HG03095 (cell line): ENCODE data around the gene RAB39B.

Source experiments
- ATAC-seq: cut with Tn5 transposase; IDR thresholded peaks from one replicate; pipeline ENCODE4 v1.9.1; 2021; ENCODE audit warnings: moderate library complexity; ENCODE audit not compliant: unreplicated experiment

The RAB39B gene

GRCh38 chrX:155216179-155216939 is 47.9 kb downstream of the RAB39B start, which contains the start of gene VBP1:
Gene VBP1, plus strand, starts transcription at chrX:155216460. Its CDS starts 23 bp downstream, at chrX:155216483.
- ATAC-seq = peak; percentile 95

DNA sequence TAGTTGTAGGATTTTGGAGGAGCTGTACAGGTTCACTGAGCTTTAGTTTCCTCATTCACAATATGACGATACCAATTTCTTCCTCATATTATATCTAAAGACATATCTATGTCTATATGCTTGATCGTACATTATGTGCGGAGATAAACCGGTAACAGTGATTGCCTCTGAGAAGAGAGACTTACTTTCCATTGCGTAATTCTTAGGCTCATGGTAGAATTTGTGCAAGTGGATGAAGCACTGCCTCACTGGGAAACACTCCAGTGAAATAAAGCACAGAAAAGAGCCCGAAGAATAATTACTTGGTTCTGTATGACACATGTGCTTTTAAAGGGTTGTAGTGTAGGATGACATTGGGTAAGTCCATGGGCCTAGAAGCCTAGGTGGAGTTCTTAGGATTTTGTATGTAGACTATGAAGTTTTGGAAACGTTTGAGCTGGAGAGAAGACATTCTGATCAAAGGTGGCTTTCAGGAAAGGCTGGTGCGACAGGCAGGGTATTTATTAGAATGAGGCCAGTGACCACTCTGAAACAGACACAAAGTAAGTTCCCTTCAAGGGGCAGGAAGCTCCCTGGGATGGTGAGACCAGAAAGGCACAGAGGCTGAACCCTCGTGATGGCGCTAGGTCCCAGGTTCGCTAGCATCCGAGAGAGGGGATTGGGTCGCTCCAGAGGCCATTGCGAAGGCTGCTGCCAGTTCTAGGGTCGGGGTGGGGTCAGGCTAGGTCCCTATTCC is 48.7 kb downstream of the RAB39B start:
- ATAC-seq = peak; percentile 32

- no peak for ATAC-seq
Measured at GRCh38 chrX:155213731-155214130, 50.6 kb downstream of the RAB39B start.

DNA sequence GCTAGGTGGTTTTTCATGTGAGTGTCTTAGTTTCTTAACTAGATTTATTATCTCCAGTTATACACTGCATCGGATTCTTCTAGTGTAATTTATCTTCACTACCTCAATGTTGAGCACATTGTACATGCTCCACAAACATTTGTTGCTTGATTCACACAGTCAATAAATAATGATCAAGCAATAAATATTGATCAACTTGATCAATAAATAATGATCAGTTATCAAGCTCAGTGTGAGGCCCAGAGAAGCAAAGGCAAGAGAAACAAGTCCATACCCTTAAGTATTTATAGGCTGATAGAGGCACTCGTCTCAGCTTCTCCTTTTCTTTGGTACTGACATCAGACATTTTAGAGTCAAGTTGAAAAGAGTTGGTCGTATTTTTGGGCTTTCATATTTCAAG is 53.1 kb downstream of the RAB39B start:
- ATAC-seq = no peak
